GM19468 (cell line): ENCODE measurements around the gene KCNG2.

Source experiments
- ATAC-seq: cut with Tn5 transposase; IDR thresholded peaks from one replicate; pipeline ENCODE4 v1.9.1; 2021; ENCODE audit warnings: mild to moderate bottlenecking, moderate library complexity, moderate number of reproducible peaks; ENCODE audit not compliant: unreplicated experiment; ENCODE audit errors: extremely low read depth

The KCNG2 gene

GRCh38 chr18:79900610-79901570 lies 103.2 kb downstream of the KCNG2 start:
- ATAC-seq: no peak

- no peak for ATAC-seq
Measured at GRCh38 chr18:79901665-79902064, 103.9 kb downstream of the KCNG2 start.

- no peak for ATAC-seq
Measured at GRCh38 chr18:79902075-79902474, 104.3 kb downstream of the KCNG2 start.

DNA sequence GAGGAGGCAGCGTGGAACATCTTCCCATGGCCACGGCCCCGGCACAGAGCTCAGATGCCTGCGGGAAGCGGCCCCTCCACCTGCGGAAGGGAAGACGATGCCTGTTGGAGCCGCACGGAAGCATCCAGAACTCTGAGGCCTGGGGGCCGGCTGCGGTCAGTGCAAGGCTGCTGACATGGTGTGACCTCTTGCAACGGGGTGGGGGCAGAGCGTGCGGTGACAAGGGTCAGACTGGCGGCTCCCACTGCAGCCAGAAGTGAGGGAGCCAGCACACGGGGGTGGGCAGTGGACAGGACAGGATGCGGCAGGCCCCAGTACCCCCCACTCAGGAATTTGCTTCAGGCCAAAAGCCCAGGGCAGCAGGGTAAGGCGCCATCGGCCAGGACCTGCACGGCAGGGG lies 104.9 kb downstream of the KCNG2 start:
- ATAC-seq: no peak

DNA sequence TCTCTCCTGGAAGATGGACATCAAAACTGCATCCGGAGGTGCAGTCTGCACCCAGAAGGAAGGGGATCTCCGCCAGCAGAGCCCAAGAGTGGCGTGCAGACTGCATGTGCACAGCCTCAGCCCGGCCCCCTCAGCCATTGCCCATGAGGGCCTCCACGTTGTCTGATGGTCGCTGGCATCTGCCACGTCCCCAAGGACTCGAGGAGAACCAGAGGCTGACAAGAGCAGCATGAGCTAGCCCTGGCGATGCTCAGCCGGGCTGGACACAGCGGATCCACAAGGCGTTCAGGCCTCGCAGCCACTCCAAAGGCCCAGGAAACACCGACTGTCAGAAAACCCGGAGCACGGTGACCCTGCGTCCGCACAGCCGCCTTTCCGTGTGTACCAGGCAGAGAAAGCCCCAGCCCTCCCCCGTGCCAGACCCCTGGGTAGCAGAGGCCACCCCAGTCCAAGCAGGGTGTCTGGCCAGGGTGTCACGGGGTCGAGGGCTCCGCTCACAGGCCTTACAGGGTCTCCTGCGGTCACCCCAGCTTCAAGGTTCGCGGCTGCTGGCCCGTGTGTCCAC lies 105.4 kb downstream of the KCNG2 start:
- ATAC-seq: no peak

DNA sequence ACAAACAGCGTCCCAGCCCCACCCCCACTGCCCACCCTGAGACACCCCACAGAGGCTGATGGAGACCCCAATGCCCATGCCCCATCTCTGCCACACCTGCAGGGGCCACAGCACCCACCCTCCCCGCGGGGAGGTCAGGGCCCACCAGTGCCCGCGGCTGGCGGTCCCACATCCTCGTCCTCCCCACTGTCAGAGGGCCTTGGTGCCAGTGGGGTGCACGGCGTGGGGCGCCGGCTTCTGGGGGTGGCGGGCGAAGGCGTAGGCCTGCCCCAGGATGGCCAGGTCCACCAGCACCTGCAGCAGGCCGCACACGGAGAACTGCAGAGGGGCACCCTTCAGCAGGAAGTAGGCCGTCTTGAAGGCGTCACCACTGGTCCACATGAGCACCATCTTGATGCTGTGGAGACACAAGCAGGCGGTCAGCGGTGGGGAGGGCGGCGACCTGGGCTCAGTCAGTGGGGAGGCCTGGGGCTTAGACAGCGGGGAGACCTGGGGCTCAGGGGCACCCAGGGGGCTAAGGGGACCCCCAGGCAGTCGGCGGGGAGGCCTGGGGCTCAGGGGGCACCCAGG lies 106.1 kb downstream of the KCNG2 start:
- ATAC-seq: no peak

DNA sequence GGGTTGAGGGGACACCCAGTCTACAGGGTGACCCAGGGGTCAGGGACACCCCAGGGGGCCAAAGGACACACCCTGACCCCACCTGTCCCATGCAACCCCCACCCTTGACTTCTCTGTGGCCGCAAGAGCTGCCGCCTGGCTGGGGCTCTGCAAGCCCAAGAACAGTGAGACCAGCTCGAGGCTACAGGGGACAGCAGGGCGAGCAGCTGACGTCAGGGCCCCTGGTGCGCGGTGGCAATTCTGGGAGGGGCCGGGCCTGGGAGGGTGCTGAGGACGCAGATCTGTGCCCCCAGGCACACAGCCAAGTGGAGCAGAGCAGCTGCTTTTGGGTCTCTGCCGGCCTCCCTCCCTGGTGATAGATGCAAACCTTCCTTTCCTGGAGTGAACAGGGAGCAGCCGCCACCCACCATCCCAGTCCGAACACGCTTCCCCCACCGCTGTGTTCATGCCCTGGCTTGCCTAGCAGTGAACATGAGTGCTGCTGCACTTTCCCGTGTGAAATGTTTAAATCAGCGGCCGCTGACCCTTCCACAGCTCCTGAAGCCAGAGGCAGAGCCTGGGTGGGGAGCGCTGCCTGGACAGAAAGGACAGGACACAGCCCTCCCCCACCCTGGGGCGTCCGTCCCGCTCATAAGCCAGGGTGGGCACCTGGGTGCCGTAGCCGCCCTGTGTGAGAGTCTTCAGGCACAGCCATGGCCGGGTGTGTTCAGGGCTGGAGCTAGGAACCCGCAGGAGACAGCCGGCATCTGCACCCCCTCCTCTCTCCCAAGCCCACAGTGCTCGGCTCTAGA lies 106.8 kb downstream of the KCNG2 start:
- ATAC-seq: no peak

- no peak for ATAC-seq
Measured at GRCh38 chr18:79905389-79905911, 107.7 kb downstream of the KCNG2 start.

- no peak for ATAC-seq
Measured at GRCh38 chr18:79905993-79906392, 108.3 kb downstream of the KCNG2 start.

DNA sequence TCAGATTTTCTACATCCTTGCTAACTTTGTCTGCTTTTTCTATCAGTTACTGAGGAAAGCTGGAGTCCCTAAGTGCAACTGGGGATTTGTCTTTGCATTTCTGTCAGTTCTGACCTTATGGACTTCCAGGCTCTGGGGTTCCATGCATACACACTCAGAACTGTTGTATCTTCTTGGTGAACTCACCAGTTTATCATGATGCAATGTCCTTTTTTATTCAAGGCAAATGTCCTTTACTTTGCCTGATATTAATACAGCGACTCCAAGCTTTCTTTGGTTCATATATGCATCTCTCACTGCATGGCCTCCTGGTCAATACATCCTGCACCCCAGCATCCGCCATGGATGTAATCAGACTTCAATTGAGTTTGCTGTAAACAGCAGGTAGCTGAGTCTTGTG lies 109.0 kb downstream of the KCNG2 start:
- no peak for ATAC-seq

- no peak for ATAC-seq
Measured at GRCh38 chr18:79910563-79911343, 113.0 kb downstream of the KCNG2 start.

GRCh38 chr18:79911344-79912270 lies 113.9 kb downstream of the KCNG2 start:
- no peak for ATAC-seq

GRCh38 chr18:79912409-79912991 lies 114.8 kb downstream of the KCNG2 start:
- no peak for ATAC-seq

- no peak for ATAC-seq
Measured at GRCh38 chr18:79912994-79913831, 115.5 kb downstream of the KCNG2 start.

- ATAC-seq: no peak
Measured at GRCh38 chr18:79914614-79915160, 116.9 kb downstream of the KCNG2 start.

DNA sequence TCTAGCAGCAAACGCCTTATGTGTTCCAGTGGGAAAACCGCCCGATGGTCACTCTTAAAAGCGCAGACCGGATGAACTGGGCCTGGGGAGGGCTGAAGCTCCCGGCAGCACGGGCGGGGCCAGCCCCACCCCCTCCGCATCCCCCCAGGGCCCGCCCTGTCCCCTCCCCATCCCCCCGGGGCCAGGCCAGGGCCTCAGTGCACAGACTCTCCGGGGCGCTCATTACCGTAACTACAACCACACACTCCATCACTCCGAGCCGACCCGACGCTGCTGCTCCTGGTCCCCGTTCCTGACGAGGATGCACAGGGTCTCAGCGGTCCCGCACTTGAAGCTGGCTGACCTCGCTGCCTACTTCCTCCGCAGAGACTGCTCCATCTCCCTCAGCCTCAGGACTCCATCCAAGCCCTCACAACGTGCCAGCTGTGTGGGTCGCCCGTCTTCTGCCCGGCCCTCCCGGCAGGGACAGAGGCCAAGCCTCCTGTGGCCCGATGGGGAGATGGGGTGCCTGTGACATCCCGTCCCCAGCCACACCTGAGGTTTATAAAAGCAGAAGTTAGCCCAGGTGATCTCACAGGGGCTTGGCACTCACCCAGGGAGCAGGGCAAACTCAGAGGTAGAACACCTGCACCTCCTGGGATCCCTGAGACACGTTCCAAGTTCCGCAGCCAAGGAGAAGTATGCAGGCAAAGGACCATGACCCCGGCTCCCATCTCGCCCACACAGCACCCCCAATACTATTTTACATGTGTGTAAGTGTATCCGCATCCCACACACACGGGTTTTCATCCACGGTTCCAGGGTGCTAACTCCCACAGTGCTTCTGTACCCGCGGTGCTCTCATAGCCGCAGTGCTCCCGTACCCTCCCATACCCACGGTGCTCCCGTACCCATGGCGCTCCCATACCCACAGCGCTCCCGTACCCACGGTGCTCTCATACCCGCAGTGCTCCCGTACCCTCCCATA lies 117.7 kb downstream of the KCNG2 start:
- no peak for ATAC-seq
